ENCODE data around the gene ZFYVE21.

- TF ChIP-seq EP300 (IDR thresholded peaks at IDR 0.05) (no peak), POLR2A (IDR thresholded peaks at IDR 0.05) (no peak), CTCF (IDR thresholded peaks at IDR 0.05) (no peak)
Observed at GRCh38 chr14:103735815-103736545, 20.4 kb downstream of the ZFYVE21 start.

Measured in ovary (tissue), 3 donors.